Measurements from ENCODE around the gene BRME1. TPM values are rescaled to one million over a fixed set of nuclear protein-coding genes. Genes with fewer than 3 reads are reported as not detected.

Gene BRME1
- total and polyA plus RNA-seq, 2 of the 13 experiments (the other 11 are each of a cell fraction or from before 2014, with no cell fraction given): 0.74 to 1.5 TPM

- TF ChIP-seq ZBTB33 (CRISPR knock-in tag; IDR thresholded peaks at IDR 0.05) (no peak), RBM39 (IDR thresholded peaks at IDR 0.05; ENCODE audit: low read depth, low read length, poor library complexity, severe bottlenecking) (no peak), NFE2L2 (IDR thresholded peaks at IDR 0.05; ENCODE audit: low read length) (no peak), ZNF430 (CRISPR knock-in tag; IDR thresholded peaks at IDR 0.05) (no peak), AHR (CRISPR knock-in tag; IDR thresholded peaks at IDR 0.05) (no peak), ELK4 (CRISPR knock-in tag; IDR thresholded peaks at IDR 0.05; ENCODE audit: borderline replicate concordance) (no peak), MXD1 (CRISPR knock-in tag; IDR thresholded peaks at IDR 0.05) (no peak), GABPA (IDR thresholded peaks at IDR 0.05; ENCODE audit: low read depth, low read length) (peak; percentile 29; the same call in 1 of the 2 replicates), GABPA (CRISPR knock-in tag; IDR thresholded peaks at IDR 0.05; ENCODE audit: low read depth) (peak; percentile 87), SP1 (IDR thresholded peaks at IDR 0.05) (no peak), SP1 (CRISPR knock-in tag; IDR thresholded peaks at IDR 0.05) (no peak), HMG20A (CRISPR knock-in tag; IDR thresholded peaks at IDR 0.05; ENCODE audit: borderline replicate concordance) (no peak), TSC22D2 (CRISPR knock-in tag; IDR thresholded peaks at IDR 0.05; ENCODE audit: borderline replicate concordance) (no peak), NR2F2 (IDR thresholded peaks at IDR 0.05; ENCODE audit: borderline replicate concordance, low read depth) (no peak), ZNF296 (CRISPR knock-in tag; conservative IDR thresholded peaks at IDR 0.05) (no peak), ZBTB14 (CRISPR knock-in tag; IDR thresholded peaks at IDR 0.05) (no peak), ZNF12 (CRISPR knock-in tag; IDR thresholded peaks at IDR 0.05) (peak; percentile 100), ZNF143 (CRISPR knock-in tag; IDR thresholded peaks at IDR 0.05) (peak; percentile 88), THAP11 (CRISPR knock-in tag; IDR thresholded peaks at IDR 0.05) (peak; percentile 97), MAZ (IDR thresholded peaks at IDR 0.05; ENCODE audit: borderline replicate concordance, low read depth, low read length) (no peak), MAZ (CRISPR knock-in tag; IDR thresholded peaks at IDR 0.05; ENCODE audit: low read depth) (no peak), MXD4 (CRISPR knock-in tag; IDR thresholded peaks at IDR 0.05) (no peak)
Measured at GRCh38 chr19:13920940-13921747, 15.2 kb upstream of the BRME1 start (continued).
